GM18517 (cell line): ENCODE results near the gene COL27A1.

Experiments used
- ATAC-seq: cut with Tn5 transposase; IDR thresholded peaks from one replicate; pipeline ENCODE4 v1.9.1; 2021; ENCODE audit warnings: mild to moderate bottlenecking, moderate library complexity; ENCODE audit not compliant: unreplicated experiment

Gene COL27A1

DNA sequence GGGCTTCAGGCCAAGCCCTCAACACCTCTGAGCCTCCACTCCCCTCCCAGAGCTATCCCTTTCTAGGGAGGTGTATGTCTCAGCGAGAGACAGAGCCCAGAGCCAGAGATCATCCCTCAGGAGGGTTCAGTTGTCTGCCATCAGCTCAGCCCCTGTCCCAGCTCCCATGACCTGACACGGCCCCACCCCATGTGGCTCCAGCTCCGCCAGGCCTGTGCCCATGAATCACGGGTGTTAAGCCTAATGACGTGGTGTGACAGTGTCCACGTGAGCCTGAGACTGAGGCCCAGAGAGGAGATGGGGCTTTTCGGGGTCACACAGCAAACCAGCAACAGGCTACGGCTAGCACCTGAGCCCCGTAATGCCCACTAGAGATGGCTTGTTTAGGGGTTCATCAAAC is 106.7 kb downstream of the COL27A1 start:
- ATAC-seq, result no peak

DNA sequence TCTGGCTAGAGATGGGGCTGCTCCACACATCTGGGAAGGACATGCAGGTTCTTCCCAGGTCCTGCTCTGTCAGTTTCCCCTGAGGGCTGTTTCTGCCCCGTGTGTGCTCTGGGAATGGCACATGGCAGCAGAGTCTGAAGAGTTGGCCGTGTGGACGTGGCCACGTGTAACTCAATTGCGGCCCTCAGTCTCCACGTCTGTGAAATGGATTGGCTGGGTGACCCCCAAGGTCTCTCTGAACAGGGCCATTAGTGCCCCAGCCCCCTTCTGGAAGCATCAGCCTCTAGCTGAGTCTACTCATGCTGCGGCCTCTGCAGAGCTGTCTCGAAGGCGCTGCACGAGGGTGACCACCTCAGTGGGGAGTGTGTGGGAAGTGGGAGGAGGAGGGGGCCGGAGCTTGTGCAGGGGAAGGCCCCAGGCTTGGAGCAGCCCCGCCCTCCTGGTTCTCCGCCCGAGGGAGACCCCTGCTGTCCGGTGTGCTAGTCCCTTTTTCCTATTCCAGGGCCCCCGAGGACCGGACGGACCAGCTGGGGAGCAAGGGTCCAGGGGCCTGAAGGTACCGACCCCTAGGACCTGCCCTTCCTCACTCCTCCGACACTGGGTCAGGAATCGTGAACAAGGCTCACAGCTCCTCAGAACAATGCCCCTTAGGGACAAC is 108.6 kb downstream of the COL27A1 start:
- no peak for ATAC-seq

DNA sequence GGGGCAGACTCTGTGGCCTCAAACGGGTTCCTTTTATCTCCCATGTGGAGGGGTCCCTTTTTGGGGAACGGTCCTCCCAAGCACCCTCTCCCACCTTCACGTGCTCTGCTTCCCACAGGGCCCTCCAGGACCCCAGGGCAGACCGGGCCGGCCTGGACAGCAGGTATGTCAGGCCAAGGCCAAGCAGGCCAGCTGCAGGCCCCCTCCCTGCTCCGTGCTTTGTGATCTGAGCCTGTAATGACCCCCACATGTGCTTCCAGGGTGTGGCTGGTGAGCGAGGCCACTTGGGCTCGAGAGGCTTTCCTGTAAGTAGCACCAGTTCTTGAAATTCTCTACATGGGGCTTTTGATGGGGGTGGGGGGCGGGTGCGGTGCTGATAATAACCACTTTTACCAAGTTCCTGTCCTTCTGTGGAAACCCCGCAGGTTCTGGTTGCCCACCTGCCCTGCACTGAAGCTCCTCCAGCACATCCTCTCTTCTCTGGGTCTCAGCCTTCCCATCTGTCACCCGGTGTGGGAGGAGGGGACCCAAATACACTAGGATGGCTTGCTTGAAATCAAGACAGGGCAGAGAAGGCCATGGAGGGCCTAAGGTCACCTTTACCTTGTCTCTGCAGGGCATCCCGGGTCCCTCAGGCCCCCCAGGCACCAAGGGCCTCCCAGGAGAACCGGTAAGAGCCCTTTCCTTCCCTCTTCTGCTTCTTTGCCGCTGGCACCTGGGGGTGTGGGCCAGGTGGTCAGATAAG is 109.6 kb downstream of the COL27A1 start:
- ATAC-seq, result no peak

DNA sequence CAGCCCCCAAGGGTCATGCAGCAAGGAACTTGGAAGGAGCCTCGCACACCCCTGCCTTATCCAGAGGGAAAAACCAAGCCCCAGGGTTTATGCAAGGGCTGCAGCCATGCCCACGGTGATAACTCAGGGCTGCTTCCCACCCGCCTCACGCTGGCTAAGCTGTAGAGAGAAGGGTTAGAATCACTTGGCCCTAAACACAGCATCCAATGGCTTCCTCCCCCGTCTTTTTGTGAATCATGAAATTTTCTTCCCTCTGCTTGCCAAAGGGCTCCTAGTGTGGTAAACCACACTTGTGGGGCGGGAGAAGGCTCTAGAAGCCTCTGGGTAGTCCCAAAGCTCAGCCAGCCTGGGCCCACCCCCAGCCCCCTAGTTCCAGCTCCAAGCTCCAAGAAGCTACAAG is 111.6 kb downstream of the COL27A1 start:
- ATAC-seq, result no peak

DNA sequence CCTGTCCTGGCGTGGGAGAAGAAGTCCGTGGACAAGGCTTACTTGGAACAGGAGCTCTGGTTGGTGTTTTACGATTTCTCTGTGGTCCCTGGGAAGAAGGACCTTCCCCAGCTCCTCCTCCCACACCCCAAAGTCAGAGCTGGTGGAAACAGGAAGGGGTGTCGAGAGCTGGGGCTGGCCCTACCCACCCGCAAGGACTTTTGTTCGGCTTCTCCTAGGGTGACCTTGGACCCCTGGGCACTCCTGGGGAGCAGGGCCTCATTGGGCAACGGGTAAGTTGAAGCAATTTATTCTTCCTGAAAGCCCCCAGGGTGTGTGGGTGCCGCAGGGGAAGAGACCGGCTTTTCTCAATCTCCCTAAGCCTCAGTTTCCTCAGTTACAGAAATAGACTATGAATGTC is 113.7 kb downstream of the COL27A1 start:
- ATAC-seq, result no peak

DNA sequence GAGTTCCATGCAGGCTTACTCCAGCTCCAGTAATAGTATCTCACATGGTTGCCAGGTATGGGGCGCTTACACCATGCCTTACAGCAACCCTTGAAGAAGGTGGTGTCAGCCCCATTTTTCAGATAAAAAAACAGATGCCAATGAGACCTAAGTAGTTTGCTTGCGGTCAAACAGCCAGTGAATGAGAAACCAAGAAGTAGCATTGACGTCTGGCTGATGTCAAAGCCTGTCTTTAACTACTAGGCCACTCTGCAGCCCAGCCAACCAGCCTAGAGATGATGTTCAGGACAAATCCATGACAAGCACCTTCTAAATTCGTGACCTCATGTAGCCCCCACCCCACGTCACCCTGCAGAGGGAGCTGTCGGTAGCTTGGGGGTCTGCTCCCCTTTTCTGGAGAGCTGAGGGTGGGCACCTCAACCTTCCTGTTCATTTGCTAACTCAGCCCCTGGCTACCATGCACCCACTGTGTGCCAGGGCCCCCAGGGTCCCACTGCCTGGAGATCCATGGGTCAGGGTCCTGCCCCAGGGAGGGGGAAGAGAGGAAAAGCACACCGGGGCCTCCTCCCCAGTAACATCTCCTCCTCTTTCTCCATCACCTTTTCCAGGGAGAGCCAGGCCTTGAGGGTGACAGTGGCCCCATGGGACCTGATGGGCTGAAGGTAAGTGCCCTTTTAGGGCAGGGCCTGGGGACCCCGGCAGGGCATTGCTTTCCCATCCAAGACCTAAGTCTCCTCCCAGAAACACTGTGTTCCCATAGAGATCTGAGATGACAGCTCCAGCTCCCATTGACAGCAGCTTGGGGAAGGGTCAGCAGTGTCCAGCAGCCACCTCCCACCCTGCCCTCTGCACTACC is 115.0 kb downstream of the COL27A1 start:
- ATAC-seq, result no peak

DNA sequence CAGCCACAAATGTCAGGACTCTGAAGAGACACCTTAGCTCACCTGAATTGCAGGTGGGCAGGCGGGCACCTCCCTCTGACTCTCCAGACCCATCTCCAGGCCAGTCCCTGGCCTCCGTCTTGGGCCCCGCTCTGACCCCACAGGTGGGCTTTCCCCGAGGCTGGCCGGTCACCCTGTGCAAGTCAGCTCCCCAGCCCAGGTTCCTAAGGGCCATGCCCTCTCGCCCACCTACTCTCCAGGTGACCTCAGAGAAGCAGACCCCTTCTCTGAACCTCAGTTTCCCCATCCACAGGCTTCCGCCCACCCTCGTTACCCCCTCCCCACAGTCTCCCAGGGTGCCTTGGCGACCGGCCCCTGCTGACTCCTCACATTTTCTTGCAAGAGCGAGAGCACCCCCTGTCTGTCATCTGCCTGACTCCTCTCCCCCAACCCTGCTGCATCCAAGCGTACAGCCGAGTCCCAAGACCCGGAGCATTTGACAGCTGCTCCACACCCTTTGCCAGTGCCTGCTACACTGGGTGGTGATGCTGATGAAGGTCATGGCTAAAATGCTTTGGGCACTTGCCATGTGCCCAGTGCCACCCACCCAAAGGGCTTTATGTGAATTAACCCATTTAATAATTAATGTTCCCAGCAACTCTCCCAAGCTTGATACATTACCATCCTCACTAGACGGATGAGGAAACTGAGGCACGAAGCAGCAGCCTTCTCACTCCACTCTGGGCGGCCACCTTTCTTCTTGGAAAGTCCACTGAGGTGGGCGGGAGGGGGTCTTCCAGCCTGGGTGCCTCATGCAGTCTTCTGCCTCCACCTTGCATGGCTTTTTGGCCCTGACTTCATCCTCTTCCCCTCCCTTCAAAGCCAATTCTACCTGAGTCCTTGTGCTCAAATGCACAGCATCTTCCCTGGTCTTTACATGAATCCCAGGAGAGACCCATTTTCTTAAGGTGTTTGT is 116.5 kb downstream of the COL27A1 start:
- ATAC-seq, result no peak

DNA sequence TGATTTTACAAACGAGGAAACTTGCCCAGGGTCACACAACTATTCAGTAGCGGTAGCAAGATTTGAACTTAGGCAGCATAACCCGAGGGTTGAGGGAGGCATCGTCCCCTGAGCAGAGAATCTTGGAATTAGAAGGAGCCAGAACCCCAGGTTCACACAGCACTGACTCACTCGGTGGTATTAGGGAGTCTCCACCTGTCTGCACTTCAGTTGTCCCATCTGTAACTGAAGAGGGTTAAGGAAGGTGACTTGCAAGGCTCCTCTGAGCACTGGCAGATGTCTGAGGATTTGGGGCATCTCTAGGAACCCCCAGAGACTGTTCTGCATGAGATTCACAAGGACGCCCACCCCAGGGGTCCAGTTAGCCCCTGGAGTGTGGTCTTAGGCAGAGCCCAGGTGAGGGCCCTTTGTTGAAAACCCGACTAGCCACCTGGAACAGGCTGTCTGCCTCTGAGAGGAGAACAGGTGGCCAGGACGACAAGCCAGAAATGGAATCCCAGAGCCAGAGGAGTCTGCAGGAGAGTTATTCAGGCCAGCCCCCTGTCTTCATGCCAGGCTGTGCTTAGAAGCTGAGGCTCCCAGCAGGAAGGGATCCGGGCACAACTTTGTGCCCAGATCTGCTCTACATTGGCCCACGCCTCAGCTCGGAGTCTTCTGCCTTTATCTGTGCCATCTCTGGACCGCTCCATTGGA is 117.5 kb downstream of the COL27A1 start:
- no peak for ATAC-seq

DNA sequence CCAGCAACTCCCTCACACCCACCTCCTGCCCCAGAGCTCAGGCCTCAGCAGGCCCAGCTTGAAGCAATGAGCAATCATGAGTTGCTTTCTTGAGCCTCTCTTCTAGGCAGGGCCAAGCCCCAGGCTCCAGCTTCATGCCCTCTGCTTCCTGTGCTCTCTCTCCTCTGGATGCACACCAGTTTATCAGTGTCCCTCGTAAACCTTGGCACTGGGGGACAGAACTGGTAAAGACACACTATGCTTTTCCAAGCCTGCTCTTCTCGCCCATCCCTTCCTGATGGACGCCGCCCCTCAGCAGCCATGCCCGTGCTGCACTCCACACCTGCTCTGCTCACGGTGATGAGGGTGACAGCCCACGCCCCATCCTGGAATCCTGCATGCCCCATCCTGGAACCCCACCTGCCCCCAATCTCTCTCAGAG is 118.1 kb downstream of the COL27A1 start:
- ATAC-seq, result no peak

DNA sequence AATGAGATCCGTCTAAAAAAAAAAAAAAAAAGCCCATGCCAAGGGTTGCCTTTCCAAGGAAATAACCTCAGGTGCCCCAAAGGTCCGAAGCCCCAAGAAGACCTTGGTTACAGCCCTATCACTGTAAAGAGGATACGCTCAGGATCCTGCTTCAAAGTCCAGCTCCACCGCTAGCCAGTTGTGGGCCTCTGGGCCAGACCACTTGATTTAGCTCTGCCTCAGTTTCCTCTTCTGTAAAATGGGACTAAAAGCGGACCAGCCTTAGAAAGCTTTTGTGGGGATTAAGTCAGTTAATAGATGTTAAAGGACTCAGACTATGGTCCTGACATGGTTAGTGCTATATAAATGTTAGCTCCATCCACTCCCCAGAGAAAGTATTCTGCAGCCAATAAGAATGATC is 118.9 kb downstream of the COL27A1 start:
- no peak for ATAC-seq

DNA sequence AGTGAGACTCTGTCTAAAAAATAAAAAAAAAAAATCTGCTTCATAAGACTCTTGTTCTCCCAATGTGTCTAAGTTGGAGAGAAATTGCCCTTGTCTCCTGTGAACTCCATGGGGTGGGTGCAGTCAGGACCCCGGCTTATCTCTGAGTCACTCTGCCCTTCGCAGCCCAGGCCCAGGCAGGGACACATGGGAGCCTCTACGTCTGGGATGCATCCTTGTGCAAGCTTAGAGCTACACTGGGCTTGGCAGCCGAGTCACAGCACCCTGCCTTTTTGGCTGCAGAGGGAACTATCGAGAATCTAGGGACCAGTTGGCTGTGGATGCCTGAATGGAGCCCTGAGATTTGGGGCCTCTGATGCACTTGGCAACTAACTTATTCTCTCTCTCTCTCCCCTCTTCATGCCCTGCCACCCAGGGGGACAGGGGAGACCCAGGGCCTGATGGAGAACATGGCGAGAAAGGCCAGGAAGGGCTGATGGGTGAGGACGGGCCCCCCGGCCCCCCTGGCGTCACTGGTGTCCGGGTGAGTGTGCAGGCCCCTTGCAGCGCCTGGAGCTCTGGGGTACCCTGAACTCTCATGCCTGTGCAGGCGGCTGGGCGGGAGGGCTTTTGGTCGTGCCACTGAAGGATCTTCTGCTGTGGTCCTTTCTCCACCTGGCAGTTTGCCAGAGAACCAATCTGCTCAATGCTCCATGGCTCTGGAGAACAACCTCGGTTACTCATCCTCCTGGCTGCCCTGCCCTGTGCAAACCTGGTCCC is 120.1 kb downstream of the COL27A1 start:
- ATAC-seq, result no peak

DNA sequence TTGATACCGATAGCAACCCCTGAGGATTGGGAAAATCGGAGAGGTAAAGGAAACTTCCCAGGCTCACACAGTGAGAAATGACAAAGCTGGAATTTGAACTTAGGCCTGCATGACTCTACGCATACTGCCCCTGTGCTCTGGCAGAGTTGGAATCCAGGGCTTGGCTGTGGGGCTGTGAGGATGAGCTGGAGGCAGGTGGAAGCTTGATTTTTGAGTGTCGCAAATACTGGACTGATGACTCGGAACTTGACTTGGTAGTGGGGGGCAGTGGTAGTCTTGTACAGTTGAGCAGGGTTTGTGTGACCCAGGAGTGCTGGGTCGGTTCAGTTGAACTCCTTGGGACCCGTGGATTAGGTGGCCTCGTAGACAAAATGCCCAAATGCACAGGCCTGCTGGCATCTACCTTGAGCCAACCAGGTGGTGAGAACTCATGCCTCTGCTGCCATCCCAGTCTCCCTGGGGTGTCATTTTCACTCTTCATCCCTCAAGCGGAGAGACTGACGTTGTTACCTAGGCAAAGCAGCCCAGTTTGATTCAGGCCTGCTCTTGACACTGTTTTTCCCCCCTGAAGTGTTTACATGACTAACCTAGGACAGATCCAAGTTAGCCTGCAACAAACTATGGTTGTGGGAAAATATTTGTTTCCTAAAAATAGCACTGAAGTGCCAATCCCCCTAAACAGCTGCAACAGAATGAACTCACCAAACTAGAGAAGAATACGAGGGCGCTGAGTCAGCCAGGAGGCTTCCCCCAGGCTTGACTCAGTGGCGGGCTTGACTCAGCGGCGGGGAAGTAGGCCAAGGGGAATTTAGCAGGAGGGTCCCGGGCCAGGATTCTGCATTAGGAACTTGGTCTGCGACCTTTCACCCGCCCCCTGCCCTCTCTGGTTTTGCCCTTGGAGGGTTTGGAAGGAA is 121.8 kb downstream of the COL27A1 start:
- no peak for ATAC-seq

DNA sequence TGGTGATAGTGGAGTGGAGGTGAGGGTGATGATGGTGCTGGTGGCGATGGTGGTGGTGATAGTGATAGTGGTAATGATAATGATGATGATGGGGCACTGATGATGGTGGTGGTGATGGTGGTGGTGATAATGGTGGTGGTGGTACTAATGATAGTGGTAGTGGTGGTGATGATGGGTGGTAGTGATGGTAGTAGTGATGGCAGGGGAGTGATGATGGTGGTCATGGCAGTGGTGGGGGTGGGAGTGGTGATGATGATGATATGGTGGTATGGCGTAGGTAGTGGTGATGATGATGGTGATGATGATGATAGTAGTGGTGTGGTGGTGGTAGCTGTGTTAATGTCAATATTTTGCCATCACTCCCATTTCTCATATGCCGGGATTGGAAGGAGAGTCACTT is 123.0 kb downstream of the COL27A1 start:
- no peak for ATAC-seq

DNA sequence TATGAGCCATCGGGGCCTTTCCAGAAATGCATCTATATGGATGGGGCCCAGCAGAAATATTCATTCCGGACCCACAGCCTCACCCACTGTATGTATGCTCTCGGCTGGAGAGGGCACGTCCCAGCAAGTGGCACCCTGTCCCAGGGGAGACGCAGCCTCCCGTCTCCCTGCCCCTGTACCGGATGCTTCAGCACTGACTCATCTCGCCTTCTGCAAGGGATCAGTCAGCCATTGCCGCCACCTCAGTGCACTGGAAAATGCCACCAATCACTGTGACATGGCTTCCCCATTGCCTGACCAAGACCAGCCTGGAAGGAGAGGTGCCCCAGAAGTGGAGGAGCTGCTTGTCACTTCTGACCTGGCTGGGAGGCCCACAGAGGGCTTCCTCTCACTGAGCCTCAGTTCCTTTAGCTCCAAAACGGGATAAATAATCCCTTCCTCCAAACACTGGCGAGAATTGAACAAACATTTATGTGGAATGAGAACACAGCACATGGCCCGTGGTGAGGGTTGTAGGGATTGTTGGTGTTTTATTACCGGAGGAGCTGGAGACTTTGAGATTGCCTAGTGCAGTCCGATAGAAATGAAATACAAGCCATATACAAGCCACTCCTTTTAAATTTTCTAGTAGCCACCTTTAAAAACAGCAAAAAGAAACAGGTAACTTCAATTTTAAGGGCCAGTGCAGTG is 123.7 kb downstream of the COL27A1 start:
- ATAC-seq, result no peak

DNA sequence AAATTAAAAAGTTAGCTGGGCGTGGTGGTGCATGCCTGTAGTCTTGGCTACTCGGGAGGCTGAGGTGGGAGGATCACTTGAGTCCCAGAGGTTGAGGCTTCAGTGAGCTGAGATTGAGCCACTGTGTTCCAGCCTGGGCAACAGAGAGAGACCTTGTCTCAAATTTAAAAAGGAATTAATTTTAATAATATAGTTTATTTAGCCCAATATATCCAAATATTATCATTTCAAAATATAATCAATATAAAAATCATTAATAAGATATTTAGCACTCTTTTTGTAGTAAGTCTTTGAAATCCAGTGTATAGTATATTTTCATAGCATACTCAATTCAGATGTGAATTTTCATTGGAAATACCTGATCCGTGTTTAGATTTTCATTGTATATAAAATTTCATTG is 124.4 kb downstream of the COL27A1 start:
- no peak for ATAC-seq

DNA sequence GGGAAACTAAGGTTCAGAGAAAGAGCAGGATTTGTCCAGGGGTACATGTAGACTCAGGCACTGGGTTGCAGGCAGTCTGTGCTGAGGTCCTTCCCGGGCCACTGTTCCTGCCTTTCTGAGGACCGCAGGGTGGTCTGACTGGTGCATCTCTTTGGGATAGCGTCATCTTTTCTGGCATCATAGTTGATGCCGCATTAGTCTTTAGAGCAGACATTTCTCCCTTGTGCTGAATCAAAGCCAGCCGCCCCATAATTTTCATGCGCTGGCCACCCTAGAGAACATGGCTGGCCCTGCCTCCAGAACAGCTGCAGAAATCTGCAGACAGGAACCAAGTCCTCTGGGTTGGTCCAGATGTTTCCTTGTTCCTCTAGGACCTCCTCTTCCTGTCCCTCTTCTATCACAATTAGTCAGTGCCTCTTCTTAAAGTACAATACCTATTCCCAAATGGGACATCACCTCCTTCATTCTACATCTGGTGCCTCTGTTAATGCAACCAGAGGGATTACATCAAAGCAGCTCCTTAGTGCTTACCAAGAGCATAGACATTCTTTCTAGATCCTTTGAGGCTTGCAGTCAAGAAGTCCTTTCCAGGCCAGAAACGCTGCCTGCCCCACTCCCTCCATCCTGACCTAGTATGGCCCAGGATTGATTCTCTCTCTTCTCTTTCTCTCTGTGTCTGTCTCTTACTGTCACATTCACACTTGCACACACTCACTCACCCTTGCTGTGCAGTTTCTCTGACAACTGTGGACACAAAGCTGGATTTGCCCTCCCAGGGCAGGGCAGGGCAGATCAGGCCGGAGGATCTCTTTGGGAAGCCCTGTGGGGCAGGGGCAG is 125.5 kb downstream of the COL27A1 start:
- no peak for ATAC-seq
